SH-SY5Y (cell line): ENCODE measurements around the gene FBXO31.

Experiments used
- GATA2 ChIP-seq: IDR thresholded peaks from 2 replicates; pipeline ENCODE4 v1.6.1; 2011; ENCODE audit warnings: mild to moderate bottlenecking, low read depth, low read length
- GATA3 ChIP-seq: IDR thresholded peaks from 2 replicates; pipeline ENCODE4 v1.6.1; 2011; ENCODE audit warnings: low read depth, mild to moderate bottlenecking, low read length, moderate library complexity

DNA sequence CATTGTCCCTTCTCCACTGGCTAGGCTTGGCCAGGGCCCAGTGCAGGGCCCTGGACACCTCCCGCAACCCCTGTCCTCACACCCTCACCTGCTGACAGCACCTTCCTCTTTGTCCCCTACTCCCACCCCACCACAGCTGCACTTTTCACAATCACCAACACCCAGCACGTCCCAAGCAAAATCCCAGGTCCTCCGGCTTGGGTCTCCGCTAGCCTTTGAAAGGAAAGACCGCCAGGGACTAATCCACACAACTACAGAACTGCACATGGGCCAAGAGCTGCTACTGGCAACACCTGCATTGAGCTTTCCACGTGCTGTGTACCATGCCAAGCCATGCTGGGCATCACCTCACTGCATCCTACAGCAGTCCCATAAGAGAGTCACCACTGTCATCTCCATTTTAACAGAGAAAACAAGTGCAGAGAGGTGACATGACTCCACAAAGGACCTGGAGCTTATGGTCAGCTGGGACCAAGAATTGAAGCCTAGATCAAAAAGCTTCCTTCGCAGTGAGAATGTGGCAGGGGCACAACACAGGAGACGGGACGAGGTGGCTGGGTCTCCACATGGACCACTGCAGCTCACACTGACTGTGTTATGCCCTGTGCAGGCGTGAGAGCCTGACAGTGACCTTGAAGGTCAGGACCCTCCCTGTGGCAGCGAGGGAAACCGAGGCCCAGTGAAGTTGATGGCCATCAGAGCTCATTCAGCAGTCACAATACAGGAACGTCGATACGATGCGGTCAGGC, 22.5 kb downstream of the FBXO31 start:
- TF ChIP-seq GATA2 (no peak), GATA3 (no peak)
